HK-2 (cell line): ENCODE data around the gene MRNIP.
"Not testable (repeated sequence)": the region's sequence is repeated elsewhere in the genome, so short reads cannot be mapped to it uniquely, and the experiment has no call there.

Experiments used
- DNase-seq: peaks from one replicate; pipeline ENCODE4 v3.0.0-alpha.2; 2018; ENCODE audit not compliant: unreplicated experiment

Gene MRNIP

GRCh38 chr5:179839328-179840256 is 19.0 kb downstream of the MRNIP start:
- DNase-seq = no peak

- no peak for DNase-seq
Measured at GRCh38 chr5:179837076-179838011, 21.3 kb downstream of the MRNIP start.

DNA sequence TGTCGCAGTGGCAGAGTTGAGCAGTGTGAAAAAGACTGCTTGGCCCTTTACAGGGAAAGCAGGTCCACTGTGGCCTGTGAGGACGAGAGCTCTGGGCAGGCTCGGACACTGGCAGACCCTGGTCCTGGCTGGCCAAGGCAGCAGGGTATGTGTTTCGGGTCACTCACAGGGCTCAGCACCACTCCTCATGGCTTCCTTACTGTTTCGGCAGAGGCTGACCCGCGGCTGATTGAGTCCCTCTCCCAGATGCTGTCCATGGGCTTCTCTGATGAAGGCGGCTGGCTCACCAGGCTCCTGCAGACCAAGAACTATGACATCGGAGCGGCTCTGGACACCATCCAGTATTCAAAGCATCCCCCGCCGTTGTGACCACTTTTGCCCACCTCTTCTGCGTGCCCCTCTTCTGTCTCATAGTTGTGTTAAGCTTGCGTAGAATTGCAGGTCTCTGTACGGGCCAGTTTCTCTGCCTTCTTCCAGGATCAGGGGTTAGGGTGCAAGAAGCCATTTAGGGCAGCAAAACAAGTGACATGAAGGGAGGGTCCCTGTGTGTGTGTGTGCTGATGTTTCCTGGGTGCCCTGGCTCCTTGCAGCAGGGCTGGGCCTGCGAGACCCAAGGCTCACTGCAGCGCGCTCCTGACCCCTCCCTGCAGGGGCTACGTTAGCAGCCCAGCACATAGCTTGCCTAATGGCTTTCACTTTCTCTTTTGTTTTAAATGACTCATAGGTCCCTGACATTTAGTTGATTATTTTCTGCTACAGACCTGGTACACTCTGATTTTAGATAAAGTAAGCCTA is 22.2 kb downstream of the MRNIP start:
- no peak for DNase-seq

DNA sequence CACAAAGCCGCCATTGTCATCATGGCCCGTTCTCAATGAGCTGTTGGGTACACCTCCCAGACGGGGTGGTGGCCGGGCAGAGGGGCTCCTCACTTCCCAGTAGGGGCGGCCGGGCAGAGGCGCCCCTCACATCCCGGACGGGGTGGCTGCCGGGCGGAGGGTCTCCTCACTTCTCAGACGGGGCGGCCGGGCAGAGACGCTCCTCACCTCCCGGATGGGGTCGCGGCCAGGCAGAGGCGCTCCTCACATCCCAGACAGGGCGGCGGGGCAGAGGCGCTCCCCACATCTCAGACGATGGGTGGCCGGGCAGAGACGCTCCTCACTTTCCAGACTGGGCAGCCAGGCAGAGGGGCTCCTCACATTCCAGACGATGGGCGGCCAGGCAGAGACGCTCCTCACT is 23.7 kb downstream of the MRNIP start:
- not testable (repeated sequence) for DNase-seq

DNA sequence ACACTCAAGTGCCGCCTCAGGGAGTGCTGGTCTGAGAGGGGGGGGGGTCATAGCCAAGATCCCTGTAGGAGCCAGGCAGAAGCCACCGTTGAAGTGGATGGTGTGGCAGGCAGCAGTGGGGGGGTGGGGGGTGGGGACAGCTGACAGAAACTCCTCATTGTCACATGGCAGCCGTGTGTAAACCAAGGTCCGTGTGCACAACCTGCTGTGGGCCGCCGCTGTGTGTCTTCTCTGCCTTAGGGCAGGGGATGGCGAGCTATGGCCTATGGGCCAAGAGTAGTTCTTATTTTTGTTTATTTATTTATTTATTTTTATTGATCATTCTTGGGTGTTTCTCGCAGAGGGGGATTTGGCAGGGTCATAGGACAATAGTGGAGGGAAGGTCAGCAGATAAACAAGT is 24.5 kb downstream of the MRNIP start:
- no peak for DNase-seq

- no peak for DNase-seq
Measured at GRCh38 chr5:179833709-179834070, 24.9 kb downstream of the MRNIP start.

DNA sequence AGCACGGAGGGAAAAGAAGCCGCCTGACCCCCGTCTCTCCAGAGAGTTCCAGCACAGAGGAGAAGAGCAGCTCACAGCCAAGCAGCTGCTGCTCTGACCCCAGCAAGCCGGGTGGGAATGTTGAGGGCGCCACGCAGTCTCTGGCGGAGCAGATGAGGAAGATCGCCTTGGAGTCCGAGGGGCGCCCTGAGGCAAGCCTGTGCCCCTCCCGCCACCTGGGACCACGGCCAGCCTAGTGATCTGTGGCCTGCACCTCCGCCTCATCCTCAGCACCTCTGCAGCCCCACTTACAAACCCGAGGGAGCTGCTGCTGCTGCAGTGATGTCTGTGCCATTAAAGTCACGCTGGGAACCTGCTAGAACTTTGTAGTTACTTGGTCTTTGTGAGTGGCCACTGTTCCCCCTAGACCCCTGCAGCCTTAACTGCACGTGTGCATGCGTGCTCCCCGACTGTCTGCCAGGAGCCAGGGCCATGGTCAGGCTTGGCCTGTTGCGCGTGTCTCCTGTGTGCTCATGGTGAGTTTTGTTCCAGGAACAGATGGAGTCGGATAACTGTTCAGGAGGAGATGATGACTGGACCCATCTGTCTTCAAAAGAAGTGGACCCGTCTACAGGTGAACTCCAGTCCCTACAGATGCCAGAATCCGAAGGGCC is 25.4 kb downstream of the MRNIP start:
- DNase-seq = no peak

GRCh38 chr5:179832039-179832745 is 26.4 kb downstream of the MRNIP start:
- DNase-seq = no peak

DNA sequence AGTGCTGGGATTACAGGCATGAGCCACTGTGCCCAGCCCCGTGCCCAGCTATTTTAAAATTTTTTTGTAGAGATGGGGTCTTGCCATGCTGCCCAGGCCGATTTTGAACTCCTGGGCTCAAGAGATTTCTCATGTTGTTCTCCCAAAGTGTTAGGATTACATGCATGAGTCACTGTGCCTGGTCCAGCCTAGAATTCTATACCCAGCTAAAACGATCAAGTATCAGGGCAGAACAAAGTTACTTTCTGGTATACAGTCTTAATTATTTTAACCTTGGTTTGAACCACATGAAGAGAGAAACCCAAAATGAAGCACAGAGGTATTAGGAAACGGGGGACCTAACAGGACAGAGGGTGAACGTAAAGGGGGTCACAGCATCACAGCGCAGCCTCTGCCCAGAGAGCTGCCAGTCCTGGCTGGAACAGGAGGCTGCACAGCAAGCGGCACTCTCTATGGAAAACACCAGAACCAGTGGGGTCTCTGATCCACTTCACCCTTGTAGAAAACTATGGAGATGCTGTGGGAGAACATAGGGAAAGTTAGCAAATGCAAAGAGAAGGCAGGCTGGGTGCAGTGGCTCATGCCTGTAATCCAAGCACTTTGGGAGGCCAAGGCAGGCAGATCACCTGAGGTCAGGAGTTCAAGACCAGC is 27.7 kb downstream of the MRNIP start:
- no peak for DNase-seq

DNA sequence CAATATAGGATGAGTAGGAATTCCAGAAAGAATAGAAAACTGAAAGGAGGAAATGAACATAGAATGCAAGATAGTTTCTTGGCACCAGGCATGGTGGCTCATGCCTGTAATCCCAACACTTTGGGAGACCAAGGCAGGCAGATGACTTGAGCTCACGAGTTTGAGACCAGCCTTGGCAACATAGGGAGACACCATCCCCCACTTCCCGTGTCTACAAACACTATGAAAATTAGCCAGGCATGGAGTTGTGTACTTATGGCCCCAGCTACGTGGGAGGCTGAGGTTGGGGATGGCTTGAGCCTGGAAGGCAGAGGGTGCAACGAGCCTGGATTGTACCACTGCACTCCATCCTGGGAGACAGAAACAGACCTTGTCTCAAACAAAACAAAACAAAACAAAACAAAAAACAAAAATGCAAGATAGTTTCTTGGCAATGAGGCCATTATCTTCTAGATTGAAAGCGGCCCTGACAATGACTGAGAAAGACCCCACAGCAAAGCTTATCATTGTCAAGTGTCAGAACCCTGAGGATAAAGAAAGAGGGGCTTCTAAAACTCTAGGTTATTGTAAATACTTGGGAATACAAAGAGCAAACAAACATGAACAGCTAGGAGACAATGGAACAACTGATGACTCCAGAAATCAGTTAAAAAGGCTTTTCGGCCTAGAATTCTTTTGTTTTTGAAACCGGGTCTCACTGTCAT is 28.7 kb downstream of the MRNIP start:
- no peak for DNase-seq

DNA sequence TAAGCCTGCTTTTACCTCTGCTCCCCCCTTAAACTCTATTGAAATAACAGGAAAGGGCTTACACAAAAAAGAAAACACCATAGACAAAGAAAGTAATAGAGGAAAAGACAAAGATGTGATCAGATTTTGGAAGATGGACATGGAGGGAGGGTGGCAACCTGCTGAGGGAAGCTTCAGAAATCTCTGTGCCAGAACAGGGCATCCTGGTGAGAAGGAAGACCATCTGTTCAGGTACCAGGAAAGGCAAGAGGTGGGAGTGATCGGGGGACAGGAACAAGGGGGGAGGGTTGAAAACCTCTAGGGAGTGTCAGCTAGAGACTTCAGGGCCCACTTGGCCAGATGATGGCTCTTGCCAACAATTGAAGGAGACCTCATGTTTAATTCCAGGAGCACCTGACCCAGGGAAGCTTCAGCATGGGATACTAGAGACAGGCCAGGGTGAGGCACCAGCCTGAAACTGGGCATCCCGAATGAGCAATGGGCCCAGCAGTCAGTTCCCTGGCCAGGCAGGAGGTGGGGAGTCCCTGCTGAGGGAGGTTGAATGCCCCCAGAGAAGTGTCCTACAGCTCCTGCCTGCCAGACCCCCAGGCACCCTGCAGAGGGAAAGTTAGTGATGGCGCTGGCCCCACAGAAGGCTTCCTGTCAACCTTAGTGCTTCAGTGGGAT is 29.7 kb downstream of the MRNIP start:
- no peak for DNase-seq

GRCh38 chr5:179827680-179828079 is 30.9 kb downstream of the MRNIP start:
- no peak for DNase-seq

DNA sequence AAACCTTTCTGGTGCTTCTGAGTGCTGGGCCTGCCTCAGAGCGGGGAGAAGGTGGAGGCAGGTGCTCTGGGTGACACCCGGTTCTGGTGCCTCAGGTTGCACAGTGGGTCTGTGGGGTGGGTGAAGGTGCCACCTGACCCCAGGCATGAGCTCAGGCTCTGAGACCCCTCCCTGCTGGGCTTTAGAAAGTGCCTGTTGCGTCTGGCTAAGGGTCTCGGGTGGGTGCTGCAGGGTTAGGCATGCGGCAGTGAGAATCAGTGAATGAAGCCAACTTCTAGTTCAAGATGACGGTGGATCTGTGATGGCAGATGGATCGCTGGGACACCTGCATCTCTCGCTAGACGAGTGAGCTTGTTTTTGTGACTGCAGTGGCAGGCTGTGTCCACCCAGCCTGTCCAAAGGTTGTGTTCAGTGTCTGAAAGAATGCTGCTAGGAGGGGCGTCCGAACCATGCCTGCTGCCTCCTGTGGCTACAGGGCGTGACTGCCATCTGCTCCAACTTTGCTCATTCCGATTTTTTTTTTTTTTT is 32.9 kb downstream of the MRNIP start:
- DNase-seq = no peak

DNA sequence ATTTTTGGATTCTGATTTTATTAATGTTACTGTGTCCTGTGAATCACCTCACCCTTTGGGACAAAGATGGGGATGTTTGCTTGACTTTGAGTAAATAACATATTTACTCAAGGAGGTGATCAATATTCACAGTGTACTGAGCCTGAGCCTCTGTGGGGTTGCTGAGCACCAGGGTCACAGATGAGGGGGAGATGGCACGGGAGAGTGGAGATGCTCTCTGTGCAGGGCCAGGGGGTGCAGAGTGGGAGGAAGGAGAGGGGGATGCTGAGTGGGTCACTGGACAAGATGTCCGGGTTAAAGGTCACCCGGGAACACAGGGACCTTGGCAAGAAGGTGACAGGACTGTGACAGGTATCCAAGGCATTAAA is 33.9 kb downstream of the MRNIP start:
- DNase-seq = no peak

GRCh38 chr5:179823937-179824744 is 34.5 kb downstream of the MRNIP start:
- no peak for DNase-seq

DNA sequence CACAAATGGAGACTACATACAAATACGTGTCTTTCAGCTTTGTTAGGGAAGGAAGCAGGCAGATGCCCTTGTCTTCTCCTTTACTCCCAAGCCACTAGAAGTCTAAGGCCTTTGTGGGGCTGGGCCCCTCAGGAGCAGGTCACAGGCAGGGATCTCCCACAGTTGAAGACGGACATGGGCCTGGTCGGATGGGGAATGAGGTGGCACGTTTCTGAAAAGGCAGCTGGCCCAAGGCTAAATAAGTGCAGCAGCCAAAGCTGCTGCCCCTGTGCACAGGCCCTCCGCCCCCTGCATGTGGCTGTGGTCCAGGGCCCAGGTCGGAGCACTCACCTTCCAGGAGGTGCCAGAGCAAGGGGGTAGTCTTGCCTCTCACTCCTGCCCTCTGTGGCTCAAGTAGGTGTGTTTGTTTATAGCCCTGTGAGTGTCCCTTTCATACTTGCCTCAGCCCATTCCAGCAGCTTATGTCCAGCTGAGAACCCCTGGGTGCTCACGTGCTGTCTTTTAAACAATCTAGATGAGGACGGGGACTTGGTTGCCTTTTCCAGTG is 36.1 kb downstream of the MRNIP start:
- DNase-seq = no peak

GRCh38 chr5:179822059-179822432 is 36.6 kb downstream of the MRNIP start:
- no peak for DNase-seq
